GM23338 (cell line): ENCODE results near the gene ATOH7. TPM values are rescaled to one million over a fixed set of nuclear protein-coding genes. Genes with fewer than 3 reads are reported as not detected.

ENCODE experiments used
- ATAC-seq: fragments of 200-7000 bp; cut with Tn5 transposase; 3 replicates; pipeline ENCODE4 v1.9.1; 2020
- DNase-seq: peaks from one replicate; pipeline ENCODE4 v3.0.0-alpha.2; 2015; ENCODE audit warnings: low spot score
- H2AFZ ChIP-seq: fragments of 200-600 bp; sonication (generic); 2 replicates; pipeline ENCODE4 v1.8.0; 2016; ENCODE audit warnings: antibody characterized with exemption, mild to moderate bottlenecking, moderate library complexity
- H3F3A ChIP-seq: fragments of 200-600 bp; sonication (generic); replicated peaks from 2 replicates; pipeline ENCODE4 v1.8.0; 2017; ENCODE audit warnings: antibody characterized with exemption, mixed run types, low read depth
- H3K27ac ChIP-seq: fragments of 200-600 bp; sonication (generic); 2 replicates; pipeline ENCODE4 v1.6.1; 2016; ENCODE audit warnings: low read depth
- H3K27me3 ChIP-seq: fragments of 200-600 bp; sonication (generic); 2 replicates; pipeline ENCODE4 v1.8.0; 2016; ENCODE audit warnings: mild to moderate bottlenecking, mixed run types, moderate library complexity; ENCODE audit not compliant: insufficient read depth
- H3K36me3 ChIP-seq: fragments of 200-600 bp; sonication (generic); 2 replicates; pipeline ENCODE4 v1.8.0; 2016; ENCODE audit warnings: mild to moderate bottlenecking; ENCODE audit not compliant: insufficient read depth
- H3K4me1 ChIP-seq: fragments of 200-600 bp; sonication (generic); 2 replicates; pipeline ENCODE4 v1.8.0; 2016; ENCODE audit warnings: mild to moderate bottlenecking, moderate library complexity; ENCODE audit not compliant: insufficient read depth
- H3K4me2 ChIP-seq: fragments of 200-600 bp; sonication (generic); 2 replicates; pipeline ENCODE4 v1.7.1; 2017; ENCODE audit warnings: mixed run types
- H3K4me3 ChIP-seq: fragments of 200-600 bp; sonication (generic); 2 replicates; pipeline ENCODE4 v1.6.1; 2016; ENCODE audit warnings: mixed run types
- H3K79me2 ChIP-seq: fragments of 200-600 bp; sonication (generic); replicated peaks from 2 replicates; pipeline ENCODE4 v1.8.0; 2017; ENCODE audit warnings: mild to moderate bottlenecking; ENCODE audit not compliant: insufficient read depth
- H3K9me2 ChIP-seq: fragments of 200-600 bp; sonication (generic); 2 replicates; pipeline ENCODE4 v1.8.0; 2017; ENCODE audit not compliant: insufficient read depth
- H4K20me1 ChIP-seq: fragments of 200-600 bp; sonication (generic); replicated peaks from 2 replicates; pipeline ENCODE4 v1.8.0; 2017; ENCODE audit warnings: mild to moderate bottlenecking; ENCODE audit not compliant: insufficient read depth
- H3K27ac Mint-ChIP-seq: 2 replicates; pipeline ENCODE4 v1.8.0; 2020; ENCODE audit warnings: inconsistent platforms, mild to moderate bottlenecking, moderate library complexity, mixed read lengths
- H3K27me3 Mint-ChIP-seq: 3 replicates; pipeline ENCODE4 v1.8.0; 2022; ENCODE audit warnings: low read depth, mild to moderate bottlenecking, moderate library complexity, mixed read lengths, inconsistent platforms; ENCODE audit not compliant: insufficient read depth, poor library complexity
- H3K36me3 Mint-ChIP-seq: 3 replicates; pipeline ENCODE4 v1.8.0; 2021; ENCODE audit warnings: low read depth, mild to moderate bottlenecking, inconsistent platforms, moderate library complexity, mixed read lengths
- H3K4me1 Mint-ChIP-seq: 3 replicates; pipeline ENCODE4 v1.8.0; 2020; ENCODE audit warnings: mild to moderate bottlenecking, inconsistent platforms, mixed read lengths
- H3K4me3 Mint-ChIP-seq: 3 replicates; pipeline ENCODE4 v1.8.0; 2021; ENCODE audit warnings: moderate library complexity, mild to moderate bottlenecking, inconsistent platforms, mixed read lengths
- H3K9me3 Mint-ChIP-seq: 3 replicates; pipeline ENCODE4 v1.8.0; 2020; ENCODE audit warnings: moderate library complexity, mild to moderate bottlenecking, inconsistent platforms, mixed read lengths
- CREB1 ChIP-seq: fragments of 250-450 bp; sonication (Bioruptor Pico); IDR thresholded peaks from 2 replicates; pipeline ENCODE4 v1.5.0; 2020; ENCODE audit warnings: low read depth, mild to moderate bottlenecking, moderate library complexity
- EZH2 ChIP-seq: fragments of 200-600 bp; sonication (generic); IDR thresholded peaks from one replicate; pipeline ENCODE4 v1.8.0; 2017; ENCODE audit warnings: antibody characterized with exemption, mild to moderate bottlenecking, low read depth; ENCODE audit not compliant: unreplicated experiment
- EZH2phosphoT487 ChIP-seq: fragments of 200-600 bp; sonication (generic); IDR thresholded peaks from one replicate; pipeline ENCODE4 v1.8.1; 2018; ENCODE audit warnings: antibody characterized with exemption; ENCODE audit not compliant: unreplicated experiment
- JUNB ChIP-seq: IDR thresholded peaks from one replicate; pipeline ENCODE4 v1.6.1; 2016; ENCODE audit warnings: antibody characterized with exemption; ENCODE audit not compliant: unreplicated experiment
- NANOG ChIP-seq: IDR thresholded peaks from 2 replicates; pipeline ENCODE4 v1.6.1; 2016; ENCODE audit warnings: antibody characterized with exemption, borderline replicate concordance
- POLR2AphosphoS5 ChIP-seq: IDR thresholded peaks from 2 replicates; pipeline ENCODE4 v1.6.1; 2016; ENCODE audit warnings: antibody characterized with exemption, low read depth
- REST ChIP-seq: IDR thresholded peaks from one replicate; pipeline ENCODE4 v1.6.1; 2018; ENCODE audit warnings: antibody characterized with exemption; ENCODE audit not compliant: unreplicated experiment
- STAT1 ChIP-seq: IDR thresholded peaks from one replicate; pipeline ENCODE4 v1.6.1; 2016; ENCODE audit warnings: antibody characterized with exemption; ENCODE audit not compliant: unreplicated experiment
- ZNF331 ChIP-seq: fragments of 250-450 bp; sonication (Bioruptor Pico); IDR thresholded peaks from 2 replicates; pipeline ENCODE4 v1.5.0; 2020; ENCODE audit warnings: low read depth, mild to moderate bottlenecking, moderate library complexity
- ZNF462 ChIP-seq: fragments of 250-450 bp; sonication (Bioruptor Pico); IDR thresholded peaks from 2 replicates; pipeline ENCODE4 v1.5.0; 2020; ENCODE audit warnings: mild to moderate bottlenecking, moderate library complexity
- polyA plus RNA-seq: library from polyadenylated mRNA; unstranded; fragments of >200 nt; fragmentation: Nextera tagmentation; extraction: Ambion mirVana; gene quantifications from 2 replicates; pipeline ENCODE4 v1.2.1, GENCODE V29; 2016
- total RNA-seq: library from RNA; depleted of rRNA; stranded (reverse); fragments of >200 nt; shearing (Covaris generic); gene quantifications from 2 replicates; pipeline ENCODE4 v1.2.3, GENCODE V29; 2014
- TF ChIP-seq, protein P1 (sequence below): IDR thresholded peaks from 2 replicates; pipeline ENCODE4 v1.6.1; 2016; ENCODE audit warnings: antibody characterized with exemption
- TF ChIP-seq, protein P2 (sequence below), 2 experiments: fragments of 200-600 bp in 1 of 2; sonication (generic) in 1 of 2; conservative IDR thresholded peaks; 2 replicates each; pipeline versions ENCODE4 v1.5.1 to v1.6.1; 2016 to 2017; ENCODE audit warnings: antibody characterized with exemption in 2 of 2, low read depth in 2 of 2, mild to moderate bottlenecking in 2 of 2, moderate library complexity in 1 of 2

ATOH7 gene
- total and polyA plus RNA-seq, 2 experiments from 2014 or later: 0.23 to 1.2 TPM

DNA sequence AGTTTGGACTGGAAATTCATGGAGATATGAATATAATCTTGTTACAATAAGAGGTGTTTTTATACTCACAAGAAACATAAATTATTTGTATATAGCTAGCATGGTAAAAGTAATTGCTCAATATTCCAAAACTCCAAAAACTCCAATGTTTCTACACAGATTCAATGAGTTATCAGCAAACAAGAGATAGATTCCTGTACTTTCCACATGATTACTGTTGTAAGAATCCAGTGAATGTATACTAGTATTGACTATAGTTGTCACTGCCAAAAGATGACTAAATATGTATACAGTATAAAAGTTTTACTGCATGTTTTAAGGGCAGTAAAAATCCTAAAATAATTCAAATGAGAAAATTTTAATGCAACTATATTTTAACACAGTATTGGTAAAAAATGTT lies 10.7 kb downstream of the ATOH7 start:
- Histone ChIP-seq H3K27ac (no peak overlapping the region), H3K4me1 (no peaks in the 10 kb centered on the region), H3K4me2 (no peak overlapping the region), H3K9me2 (0 out of 2 replicates have a peak, but pooled peaks cover 4% of the 10 kb centered on the region), H3F3A (no peaks in the 10 kb centered on the region), H2AFZ (no peak overlapping the region), H3K4me3 (no peak overlapping the region), H3K27me3 (no peaks in the 10 kb centered on the region), H3K36me3 (no peaks in the 10 kb centered on the region), H3K79me2 (no peaks in the 10 kb centered on the region), H4K20me1 (no peaks in the 10 kb centered on the region)
- TF ChIP-seq EZH2phosphoT487 (no peak), NANOG (no peak), STAT1 (no peak), ZNF462 (no peak), REST (no peak), ZNF331 (CRISPR knock-in tag) (no peak), JUNB (no peak), EZH2 (no peak), CREB1 (CRISPR knock-in tag) (no peak), POLR2AphosphoS5 (no peak)
- TF ChIP-seq, protein P1, sequence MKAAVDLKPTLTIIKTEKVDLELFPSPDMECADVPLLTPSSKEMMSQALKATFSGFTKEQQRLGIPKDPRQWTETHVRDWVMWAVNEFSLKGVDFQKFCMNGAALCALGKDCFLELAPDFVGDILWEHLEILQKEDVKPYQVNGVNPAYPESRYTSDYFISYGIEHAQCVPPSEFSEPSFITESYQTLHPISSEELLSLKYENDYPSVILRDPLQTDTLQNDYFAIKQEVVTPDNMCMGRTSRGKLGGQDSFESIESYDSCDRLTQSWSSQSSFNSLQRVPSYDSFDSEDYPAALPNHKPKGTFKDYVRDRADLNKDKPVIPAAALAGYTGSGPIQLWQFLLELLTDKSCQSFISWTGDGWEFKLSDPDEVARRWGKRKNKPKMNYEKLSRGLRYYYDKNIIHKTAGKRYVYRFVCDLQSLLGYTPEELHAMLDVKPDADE: no peak
- TF ChIP-seq, protein P2, sequence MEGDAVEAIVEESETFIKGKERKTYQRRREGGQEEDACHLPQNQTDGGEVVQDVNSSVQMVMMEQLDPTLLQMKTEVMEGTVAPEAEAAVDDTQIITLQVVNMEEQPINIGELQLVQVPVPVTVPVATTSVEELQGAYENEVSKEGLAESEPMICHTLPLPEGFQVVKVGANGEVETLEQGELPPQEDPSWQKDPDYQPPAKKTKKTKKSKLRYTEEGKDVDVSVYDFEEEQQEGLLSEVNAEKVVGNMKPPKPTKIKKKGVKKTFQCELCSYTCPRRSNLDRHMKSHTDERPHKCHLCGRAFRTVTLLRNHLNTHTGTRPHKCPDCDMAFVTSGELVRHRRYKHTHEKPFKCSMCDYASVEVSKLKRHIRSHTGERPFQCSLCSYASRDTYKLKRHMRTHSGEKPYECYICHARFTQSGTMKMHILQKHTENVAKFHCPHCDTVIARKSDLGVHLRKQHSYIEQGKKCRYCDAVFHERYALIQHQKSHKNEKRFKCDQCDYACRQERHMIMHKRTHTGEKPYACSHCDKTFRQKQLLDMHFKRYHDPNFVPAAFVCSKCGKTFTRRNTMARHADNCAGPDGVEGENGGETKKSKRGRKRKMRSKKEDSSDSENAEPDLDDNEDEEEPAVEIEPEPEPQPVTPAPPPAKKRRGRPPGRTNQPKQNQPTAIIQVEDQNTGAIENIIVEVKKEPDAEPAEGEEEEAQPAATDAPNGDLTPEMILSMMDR (conservative IDR thresholded peaks at IDR 0.05; ENCODE audit: low read depth in 2 of 2): no peak
- H3K4me1 Mint-ChIP-seq: no peaks in the 10 kb centered on the region; the same call in 2 of the 3 replicates
- no peak for DNase-seq
- no peaks in the 10 kb centered on the region for H3K36me3 Mint-ChIP-seq
- no peaks in the 10 kb centered on the region for H3K9me3 Mint-ChIP-seq
- no peaks in the 10 kb centered on the region for H3K27me3 Mint-ChIP-seq
- ATAC-seq: no peak
- no peak overlapping the region for H3K27ac Mint-ChIP-seq
- no peak overlapping the region for H3K4me3 Mint-ChIP-seq
